GM10266 (cell line): Measurements from ENCODE around the gene TLCD2.
"Not testable (repeated sequence)": the region's sequence is repeated elsewhere in the genome, so short reads cannot be mapped to it uniquely, and the experiment has no call there.

ENCODE experiments used
- DNase-seq: peaks from one replicate; pipeline ENCODE4 v3.0.0; 2012; ENCODE audit errors: extremely low spot score
- TF ChIP-seq, protein P1 (sequence below): IDR thresholded peaks from 2 replicates; pipeline ENCODE4 v1.5.1; 2012; ENCODE audit warnings: mild to moderate bottlenecking, low read depth; ENCODE audit not compliant: control insufficient read depth, insufficient read depth; ENCODE audit errors: missing control alignments

Gene TLCD2

DNA sequence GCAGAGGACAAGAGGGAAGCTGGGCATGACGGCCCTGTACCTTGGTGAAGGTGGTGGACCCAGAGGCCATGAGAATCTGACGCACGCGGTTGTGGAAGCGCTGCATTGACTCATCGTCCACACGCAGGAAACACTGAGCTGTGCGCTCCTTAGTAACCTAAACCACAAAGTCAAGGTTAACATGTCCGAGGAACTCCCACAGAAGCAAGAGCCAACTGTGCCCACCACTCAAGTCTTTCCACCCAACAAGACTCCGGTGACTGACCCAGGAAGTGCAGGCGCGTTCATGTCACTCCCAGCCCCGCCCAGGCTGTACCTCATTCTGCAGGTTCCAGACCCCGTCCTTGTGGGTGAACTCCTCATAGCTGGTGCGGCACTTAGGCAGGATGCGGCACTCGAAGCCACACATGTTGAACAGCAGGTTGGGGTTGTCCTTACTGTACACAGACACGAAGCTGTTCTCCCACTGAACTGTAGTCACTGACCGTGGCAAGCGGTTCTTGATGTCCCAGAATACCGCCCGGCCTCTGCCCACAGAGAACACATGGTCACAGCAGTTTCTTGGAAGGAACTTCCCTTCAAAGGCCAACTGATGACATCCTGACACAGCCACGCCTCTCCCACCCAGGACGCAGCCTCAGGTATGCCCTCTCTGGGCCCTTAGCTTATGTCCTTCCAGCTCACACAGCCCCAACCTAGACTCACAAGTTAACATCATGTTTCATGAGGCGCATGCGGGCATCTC lies 37.0 kb downstream of the TLCD2 start:
- DNase-seq: no peak

DNA sequence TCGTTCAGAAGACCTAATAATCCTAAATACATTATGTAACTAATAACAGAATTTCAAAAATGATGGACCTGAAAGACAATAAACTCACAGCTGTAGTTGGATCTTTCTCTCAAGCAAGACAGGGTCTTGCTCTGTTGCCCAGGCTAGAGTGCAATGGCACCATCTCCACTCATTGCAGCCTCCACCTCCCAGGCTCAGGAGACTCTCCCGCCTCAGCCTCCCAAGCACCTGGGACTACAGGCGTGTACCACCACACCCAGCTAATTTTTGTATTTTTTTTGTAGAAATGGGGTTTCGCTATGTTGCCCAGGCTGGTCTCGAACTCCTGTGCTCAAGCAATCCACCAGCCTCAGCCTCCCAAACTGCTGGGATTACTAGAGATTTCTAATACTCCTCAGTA lies 46.2 kb downstream of the TLCD2 start:
- DNase-seq: not testable (repeated sequence)

More for the DNA sequence above, 37.0 kb downstream of the TLCD2 start:
- TF ChIP-seq, protein P1, sequence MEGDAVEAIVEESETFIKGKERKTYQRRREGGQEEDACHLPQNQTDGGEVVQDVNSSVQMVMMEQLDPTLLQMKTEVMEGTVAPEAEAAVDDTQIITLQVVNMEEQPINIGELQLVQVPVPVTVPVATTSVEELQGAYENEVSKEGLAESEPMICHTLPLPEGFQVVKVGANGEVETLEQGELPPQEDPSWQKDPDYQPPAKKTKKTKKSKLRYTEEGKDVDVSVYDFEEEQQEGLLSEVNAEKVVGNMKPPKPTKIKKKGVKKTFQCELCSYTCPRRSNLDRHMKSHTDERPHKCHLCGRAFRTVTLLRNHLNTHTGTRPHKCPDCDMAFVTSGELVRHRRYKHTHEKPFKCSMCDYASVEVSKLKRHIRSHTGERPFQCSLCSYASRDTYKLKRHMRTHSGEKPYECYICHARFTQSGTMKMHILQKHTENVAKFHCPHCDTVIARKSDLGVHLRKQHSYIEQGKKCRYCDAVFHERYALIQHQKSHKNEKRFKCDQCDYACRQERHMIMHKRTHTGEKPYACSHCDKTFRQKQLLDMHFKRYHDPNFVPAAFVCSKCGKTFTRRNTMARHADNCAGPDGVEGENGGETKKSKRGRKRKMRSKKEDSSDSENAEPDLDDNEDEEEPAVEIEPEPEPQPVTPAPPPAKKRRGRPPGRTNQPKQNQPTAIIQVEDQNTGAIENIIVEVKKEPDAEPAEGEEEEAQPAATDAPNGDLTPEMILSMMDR: no peak

DNA sequence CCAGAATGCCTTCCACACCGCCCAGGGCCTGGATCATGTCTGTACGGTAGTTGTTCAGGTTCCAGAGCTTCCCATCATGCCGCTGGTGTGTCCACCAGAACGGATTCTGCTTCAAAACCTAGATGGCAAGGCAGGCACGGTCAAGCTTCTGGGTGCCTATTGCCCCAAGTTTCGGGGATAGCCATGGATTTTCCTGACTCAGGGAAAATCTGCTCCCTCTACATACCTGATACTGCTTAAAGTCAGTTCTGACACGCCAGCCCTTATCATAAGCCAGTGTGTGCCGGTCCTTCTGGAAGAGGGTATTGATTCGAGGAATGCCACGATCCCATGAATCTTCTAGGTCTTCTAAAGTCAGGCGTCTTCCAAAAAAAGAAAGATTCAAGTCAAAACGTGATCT lies 49.1 kb downstream of the TLCD2 start:
- TF ChIP-seq, protein P1: no peak
- no peak for DNase-seq

DNA sequence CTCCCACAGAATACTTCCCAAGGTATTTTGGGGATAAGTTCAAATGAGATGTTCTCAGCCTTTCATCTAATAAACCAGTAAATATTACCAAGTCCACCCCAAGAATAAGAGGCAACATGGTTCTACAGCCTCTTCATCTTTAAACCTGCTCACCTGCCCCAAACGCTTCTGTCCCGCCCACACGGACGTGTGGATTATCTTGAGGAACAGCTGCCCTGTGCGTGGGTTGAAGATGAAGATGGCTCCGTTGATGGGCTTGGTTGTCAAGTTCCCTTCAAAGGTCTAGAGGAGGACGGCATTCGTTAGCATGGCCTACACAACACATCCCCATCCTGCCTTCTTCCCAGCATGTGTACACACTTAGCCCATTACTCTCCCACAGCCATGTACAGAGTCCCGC lies 52.1 kb downstream of the TLCD2 start:
- TF ChIP-seq, protein P1: no peak

DNA sequence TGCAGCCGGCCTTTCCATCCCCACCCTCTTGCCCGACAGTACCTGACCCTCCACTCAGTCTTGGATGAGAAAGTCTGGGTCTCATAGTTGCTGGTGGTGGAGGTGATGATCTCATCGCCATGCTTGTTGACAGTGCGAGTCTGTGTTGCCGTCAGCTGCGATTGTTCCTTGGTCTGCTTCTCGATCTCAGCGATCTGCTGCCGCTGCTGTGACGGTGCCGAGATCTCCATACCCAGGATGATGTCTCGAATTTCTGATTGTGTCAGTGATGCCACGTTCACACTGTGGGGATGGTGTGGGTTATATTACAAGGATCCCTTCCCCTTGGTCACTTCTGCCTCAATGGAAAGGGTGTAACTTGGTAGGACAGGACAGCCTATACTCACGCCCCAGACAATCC lies 56.4 kb downstream of the TLCD2 start:
- DNase-seq: no peak
- TF ChIP-seq, protein P1: no peak

More for the DNA sequence above, 52.1 kb downstream of the TLCD2 start:
- DNase-seq: no peak

DNA sequence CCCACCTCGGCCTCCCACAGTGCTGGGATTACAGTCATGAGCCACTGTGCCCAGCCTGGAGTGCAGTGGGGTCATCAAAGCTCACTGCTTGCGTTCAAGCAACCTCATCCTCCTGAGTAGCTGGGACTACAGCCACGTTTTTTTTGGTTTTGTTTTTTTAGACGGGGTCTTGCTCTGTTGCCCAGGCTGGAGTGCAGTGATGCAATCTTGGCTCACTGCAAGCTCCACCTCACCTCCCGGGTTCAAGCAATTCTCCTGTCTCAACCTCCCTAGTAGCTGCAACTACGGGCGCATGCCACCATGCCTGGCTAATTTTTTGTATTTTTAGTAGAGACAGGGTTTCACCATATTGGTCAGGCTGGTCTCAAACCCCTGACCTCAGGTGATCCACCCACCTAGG lies 57.4 kb downstream of the TLCD2 start:
- DNase-seq: not testable (repeated sequence)
